ENCODE data around the gene TTL. TPM values are rescaled to one million over a fixed set of nuclear protein-coding genes. Genes with fewer than 3 reads are reported as not detected.

The TTL gene
- total RNA-seq, 1 donor from 2014 or later: 87.0 TPM

GRCh38 chr2:112483831-112484230 lies 1.9 kb downstream of the TTL start:
- DNase-seq (ENCODE audit: low read depth, low spot score): no peak
- Mint-ChIP-seq H3K4me1 (peaks cover 22% of the 10 kb centered on the region), H3K27ac (ENCODE audit: unreplicated experiment) (no peak overlapping the region), H3K36me3 (ENCODE audit: low read depth) (peaks cover 15% of the 10 kb centered on the region), H3K9me3 (no peaks in the 10 kb centered on the region), H3K27me3 (ENCODE audit: low read depth) (peaks cover 2% of the 10 kb centered on the region), H3K4me3 (peak overlapping the region; percentile 95)
- TF ChIP-seq CTCF (conservative IDR thresholded peaks at IDR 0.05): no peak

GRCh38 chr2:112485849-112486248 lies 3.9 kb downstream of the TTL start:
- TF ChIP-seq CTCF (conservative IDR thresholded peaks at IDR 0.05): no peak
- H3K4me3 Mint-ChIP-seq: no peak overlapping the region
- H3K27me3 Mint-ChIP-seq (ENCODE audit: low read depth): no peaks in the 10 kb centered on the region
- no peaks in the 10 kb centered on the region for H3K9me3 Mint-ChIP-seq
- H3K4me1 Mint-ChIP-seq: peaks cover 18% of the 10 kb centered on the region
- H3K27ac Mint-ChIP-seq (ENCODE audit: unreplicated experiment): no peak overlapping the region
- DNase-seq (ENCODE audit: low read depth, low spot score): no peak
- peaks cover 15% of the 10 kb centered on the region for H3K36me3 Mint-ChIP-seq (ENCODE audit: low read depth)

- no peak for DNase-seq (ENCODE audit: low read depth, low spot score)
- H3K4me3 Mint-ChIP-seq: peak overlapping the region; percentile 25
- H3K27me3 Mint-ChIP-seq (ENCODE audit: low read depth): no peaks in the 10 kb centered on the region
- peaks cover 15% of the 10 kb centered on the region for H3K36me3 Mint-ChIP-seq (ENCODE audit: low read depth)
- H3K4me1 Mint-ChIP-seq: peaks cover 16% of the 10 kb centered on the region
- no peak overlapping the region for H3K27ac Mint-ChIP-seq (ENCODE audit: unreplicated experiment)
- TF ChIP-seq CTCF (conservative IDR thresholded peaks at IDR 0.05): no peak
- no peaks in the 10 kb centered on the region for H3K9me3 Mint-ChIP-seq
Measured at GRCh38 chr2:112486895-112487294, 4.9 kb downstream of the TTL start.

- H3K36me3 Mint-ChIP-seq (ENCODE audit: low read depth): peaks cover 15% of the 10 kb centered on the region
- TF ChIP-seq CTCF (conservative IDR thresholded peaks at IDR 0.05): no peak
- H3K27ac Mint-ChIP-seq (ENCODE audit: unreplicated experiment): no peak overlapping the region
- no peak for DNase-seq (ENCODE audit: low read depth, low spot score)
- H3K9me3 Mint-ChIP-seq: no peaks in the 10 kb centered on the region
- peaks cover 17% of the 10 kb centered on the region for H3K4me1 Mint-ChIP-seq
- no peaks in the 10 kb centered on the region for H3K27me3 Mint-ChIP-seq (ENCODE audit: low read depth)
- no peak overlapping the region for H3K4me3 Mint-ChIP-seq
Measured at GRCh38 chr2:112487444-112487961, 5.5 kb downstream of the TTL start.

- H3K4me1 Mint-ChIP-seq: peaks cover 13% of the 10 kb centered on the region
- H3K27ac Mint-ChIP-seq (ENCODE audit: unreplicated experiment): no peak overlapping the region
- TF ChIP-seq CTCF (conservative IDR thresholded peaks at IDR 0.05): no peak
- no peak for DNase-seq (ENCODE audit: low read depth, low spot score)
- no peaks in the 10 kb centered on the region for H3K27me3 Mint-ChIP-seq (ENCODE audit: low read depth)
- H3K4me3 Mint-ChIP-seq: no peak overlapping the region
- peaks cover 15% of the 10 kb centered on the region for H3K36me3 Mint-ChIP-seq (ENCODE audit: low read depth)
- no peaks in the 10 kb centered on the region for H3K9me3 Mint-ChIP-seq
Measured at GRCh38 chr2:112488201-112488600, 6.2 kb downstream of the TTL start.
